Fibroblast of the aortic adventitia (primary cell): ENCODE data around the gene CENPP. TPM values are rescaled to one million over a fixed set of nuclear protein-coding genes. Genes with fewer than 3 reads are reported as not detected.
"Not testable (repeated sequence)": the region's sequence is repeated elsewhere in the genome, so short reads cannot be mapped to it uniquely, and the experiment has no call there.

Experiments
- DNase-seq: peaks from one replicate; pipeline ENCODE4 v3.0.0-alpha.2; 2010; ENCODE audit warnings: low read depth
- H3K4me3 ChIP-seq: 2 replicates; pipeline ENCODE4 v1.5.1; 2011; ENCODE audit warnings: low read depth, mild to moderate bottlenecking, control low read depth, low read length, moderate library complexity
- total RNA-seq: library from RNA; depleted of rRNA; stranded (reverse); fragments of >200 nt; gene quantifications from 2 replicates; pipeline ENCODE4 v1.2.3, GENCODE V29; 2012; ENCODE audit warnings: low replicate concordance
- TF ChIP-seq, protein P1 (sequence below): IDR thresholded peaks from 2 replicates; pipeline ENCODE4 v1.5.1; 2011; ENCODE audit warnings: mild to moderate bottlenecking, low read length, control low read depth, inconsistent platforms; ENCODE audit not compliant: insufficient read depth

The CENPP gene
- total RNA-seq, 1 donor, result 19.3 TPM

GRCh38 chr9:92407818-92408217 lies 82.1 kb downstream of the CENPP start:
- peak; percentile 43 for DNase-seq
- TF ChIP-seq, protein P1, sequence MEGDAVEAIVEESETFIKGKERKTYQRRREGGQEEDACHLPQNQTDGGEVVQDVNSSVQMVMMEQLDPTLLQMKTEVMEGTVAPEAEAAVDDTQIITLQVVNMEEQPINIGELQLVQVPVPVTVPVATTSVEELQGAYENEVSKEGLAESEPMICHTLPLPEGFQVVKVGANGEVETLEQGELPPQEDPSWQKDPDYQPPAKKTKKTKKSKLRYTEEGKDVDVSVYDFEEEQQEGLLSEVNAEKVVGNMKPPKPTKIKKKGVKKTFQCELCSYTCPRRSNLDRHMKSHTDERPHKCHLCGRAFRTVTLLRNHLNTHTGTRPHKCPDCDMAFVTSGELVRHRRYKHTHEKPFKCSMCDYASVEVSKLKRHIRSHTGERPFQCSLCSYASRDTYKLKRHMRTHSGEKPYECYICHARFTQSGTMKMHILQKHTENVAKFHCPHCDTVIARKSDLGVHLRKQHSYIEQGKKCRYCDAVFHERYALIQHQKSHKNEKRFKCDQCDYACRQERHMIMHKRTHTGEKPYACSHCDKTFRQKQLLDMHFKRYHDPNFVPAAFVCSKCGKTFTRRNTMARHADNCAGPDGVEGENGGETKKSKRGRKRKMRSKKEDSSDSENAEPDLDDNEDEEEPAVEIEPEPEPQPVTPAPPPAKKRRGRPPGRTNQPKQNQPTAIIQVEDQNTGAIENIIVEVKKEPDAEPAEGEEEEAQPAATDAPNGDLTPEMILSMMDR, result no peak
- H3K4me3 ChIP-seq, result no peak overlapping the region

GRCh38 chr9:92408747-92409478 lies 83.2 kb downstream of the CENPP start:
- TF ChIP-seq, protein P1, result no peak
- H3K4me3 ChIP-seq, result no peak overlapping the region
- DNase-seq, result no peak

DNA sequence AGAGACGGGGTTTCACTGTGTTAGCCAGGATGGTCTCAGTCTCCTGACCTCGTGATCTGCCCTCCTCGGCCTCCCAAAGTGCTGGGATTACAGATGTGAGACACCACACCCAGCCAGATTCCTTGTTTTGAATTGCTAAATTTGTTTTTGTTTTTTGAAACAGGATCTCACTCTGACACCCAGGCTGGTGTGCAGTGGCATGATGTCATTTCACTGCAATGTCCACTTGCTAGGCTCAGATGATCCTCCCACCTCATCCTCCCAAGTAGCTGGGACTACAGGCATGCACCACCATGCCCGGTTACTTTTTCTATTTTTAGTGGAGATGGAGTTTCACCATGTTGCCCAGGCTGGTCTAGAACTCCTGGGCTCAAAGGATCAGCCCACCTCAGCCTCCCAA lies 85.4 kb downstream of the CENPP start:
- DNase-seq, H3K4me3 ChIP-seq: not testable (repeated sequence)

DNA sequence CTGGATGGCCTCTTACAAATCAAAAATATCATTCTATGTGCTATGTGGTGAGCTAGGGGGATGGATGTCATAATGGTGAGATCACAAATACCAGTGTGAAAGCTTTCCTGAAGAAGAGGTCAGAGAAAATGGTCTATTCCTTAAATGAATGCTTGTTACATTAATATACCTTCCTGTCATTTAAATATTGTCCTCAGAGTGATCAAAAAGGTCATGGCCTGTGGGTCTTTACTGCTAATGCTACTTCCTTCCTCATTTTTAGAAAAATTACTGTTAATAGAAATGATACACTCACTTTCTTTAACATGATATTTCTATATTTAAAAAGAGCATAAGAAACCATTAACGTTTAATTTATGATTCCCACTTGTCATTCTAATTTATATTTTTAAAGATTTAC lies 88.8 kb downstream of the CENPP start:
- TF ChIP-seq, protein P1, result no peak
- no peak overlapping the region for H3K4me3 ChIP-seq
- no peak for DNase-seq

DNA sequence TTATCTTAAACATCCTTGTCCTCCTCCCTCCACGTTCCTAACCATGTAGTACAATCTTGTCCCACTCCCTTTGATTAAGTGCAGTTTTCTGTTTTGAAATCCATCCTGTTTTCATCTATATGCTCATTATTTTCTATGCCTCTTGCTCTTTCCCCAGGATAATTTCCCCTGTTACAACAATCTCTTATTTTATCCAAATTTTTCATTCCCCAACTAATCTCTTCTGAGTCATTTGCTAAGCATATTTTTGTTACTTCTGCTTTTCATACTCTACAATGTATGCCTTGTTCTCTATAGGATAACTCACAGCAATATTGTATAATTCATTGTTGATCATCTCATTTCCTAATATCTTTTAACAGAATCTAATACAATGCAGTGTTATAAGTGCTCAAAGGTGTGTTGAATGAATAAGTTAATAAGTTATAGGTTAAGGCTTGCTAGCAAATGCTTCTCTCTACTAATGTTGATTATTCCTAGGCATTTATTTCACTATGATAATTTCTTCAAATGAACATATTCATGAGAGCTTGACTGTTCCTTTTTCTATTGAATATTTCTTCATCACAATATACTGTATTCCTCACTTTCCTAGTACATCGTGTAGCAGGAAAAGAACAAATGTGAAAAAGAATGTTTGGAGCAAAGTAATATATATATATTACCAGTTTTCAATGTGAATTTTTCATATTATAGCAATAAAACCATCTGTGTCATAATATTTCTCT lies 97.0 kb downstream of the CENPP start:
- H3K4me3 ChIP-seq, result no peak overlapping the region
- DNase-seq, result no peak
- TF ChIP-seq, protein P1, result no peak

- H3K4me3 ChIP-seq, result peak overlapping the region; percentile 13
- TF ChIP-seq, protein P1, result no peak
- no peak for DNase-seq
Observed at GRCh38 chr9:92423612-92424011, 97.9 kb downstream of the CENPP start.

DNA sequence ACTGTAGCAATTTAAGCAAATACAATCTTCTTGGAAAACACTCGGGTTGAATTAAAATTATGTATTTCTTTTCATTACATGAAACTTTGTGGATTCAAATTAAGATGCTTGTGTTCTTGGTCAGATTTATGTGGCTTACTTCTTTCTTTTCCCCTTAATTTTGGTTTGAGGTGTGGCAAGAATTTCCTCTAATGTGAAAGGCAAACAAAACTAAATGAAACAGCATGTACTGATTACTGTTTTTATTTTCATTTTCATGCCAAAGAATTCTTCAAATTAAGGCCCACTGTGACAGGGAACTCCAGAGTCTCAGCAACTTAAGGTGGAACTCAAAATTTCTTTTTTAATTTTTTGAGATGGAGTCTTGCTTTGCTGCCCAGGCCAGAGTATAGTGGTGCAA lies 98.6 kb downstream of the CENPP start, which contains the start of gene OMD:
OMD (minus strand) TSS at position 132 of the 400 bp plus-strand sequence. CDS start 6,913 bp downstream, outside the sequence.
- TF ChIP-seq, protein P1, result no peak
- DNase-seq, result peak; percentile 54
- H3K4me3 ChIP-seq, result peak within 1 kb of the TSS; percentile 13
